ENCODE data around the gene ZNF292.

DNA sequence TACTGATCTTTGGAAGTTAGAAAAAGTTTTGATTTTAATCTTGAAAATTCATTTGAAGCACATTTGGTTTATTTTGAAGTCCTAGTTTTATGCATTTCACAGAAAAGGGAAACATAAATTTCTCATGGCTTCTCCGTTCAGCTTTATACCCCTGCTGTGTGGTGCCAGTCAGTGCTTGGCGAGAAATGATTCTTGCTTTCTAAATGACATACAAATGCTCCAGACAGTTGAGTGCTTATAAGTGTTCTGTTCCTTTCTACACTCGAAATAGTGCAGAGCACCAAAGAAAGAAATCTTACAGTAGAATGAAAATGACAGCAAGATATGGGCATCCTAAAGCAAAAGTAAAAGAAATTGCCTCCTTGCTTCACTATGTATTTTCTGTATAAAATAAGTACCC, 9.0 kb upstream of the ZNF292 start:
- TF ChIP-seq, protein P1, sequence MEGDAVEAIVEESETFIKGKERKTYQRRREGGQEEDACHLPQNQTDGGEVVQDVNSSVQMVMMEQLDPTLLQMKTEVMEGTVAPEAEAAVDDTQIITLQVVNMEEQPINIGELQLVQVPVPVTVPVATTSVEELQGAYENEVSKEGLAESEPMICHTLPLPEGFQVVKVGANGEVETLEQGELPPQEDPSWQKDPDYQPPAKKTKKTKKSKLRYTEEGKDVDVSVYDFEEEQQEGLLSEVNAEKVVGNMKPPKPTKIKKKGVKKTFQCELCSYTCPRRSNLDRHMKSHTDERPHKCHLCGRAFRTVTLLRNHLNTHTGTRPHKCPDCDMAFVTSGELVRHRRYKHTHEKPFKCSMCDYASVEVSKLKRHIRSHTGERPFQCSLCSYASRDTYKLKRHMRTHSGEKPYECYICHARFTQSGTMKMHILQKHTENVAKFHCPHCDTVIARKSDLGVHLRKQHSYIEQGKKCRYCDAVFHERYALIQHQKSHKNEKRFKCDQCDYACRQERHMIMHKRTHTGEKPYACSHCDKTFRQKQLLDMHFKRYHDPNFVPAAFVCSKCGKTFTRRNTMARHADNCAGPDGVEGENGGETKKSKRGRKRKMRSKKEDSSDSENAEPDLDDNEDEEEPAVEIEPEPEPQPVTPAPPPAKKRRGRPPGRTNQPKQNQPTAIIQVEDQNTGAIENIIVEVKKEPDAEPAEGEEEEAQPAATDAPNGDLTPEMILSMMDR (IDR thresholded peaks at IDR 0.05), result no peak
- TF ChIP-seq POLR2A (IDR thresholded peaks at IDR 0.05), result no peak
